Activated naive CD4-positive, alpha-beta T cell treated with anti-CD3 and anti-CD28 coated beads for 36 hours (primary cell): ENCODE results near the gene STEAP1B. TPM values are rescaled to one million over a fixed set of nuclear protein-coding genes. Genes with fewer than 3 reads are reported as not detected.
"Not testable (repeated sequence)": the region's sequence is repeated elsewhere in the genome, so short reads cannot be mapped to it uniquely, and the experiment has no call there.

ENCODE experiments used
- CTCF ChIA-PET: fragments of 350-600 bp; sonication (Branson Sonifier 250); formaldehyde crosslinking; loops from one replicate; lab custom pipeline; 2021; ENCODE audit warnings: antibody characterized with exemption; lab: Charles Lee
- DNase-seq: peaks from one replicate; pipeline ENCODE4 v3.0.0-alpha.2; 2020
- H3K27ac Mint-ChIP-seq: one replicate; pipeline ENCODE4 v1.8.0; 2021; ENCODE audit warnings: mild to moderate bottlenecking, mixed read lengths
- H3K27me3 Mint-ChIP-seq: one replicate; pipeline ENCODE4 v1.8.0; 2021; ENCODE audit warnings: low read depth, mixed read lengths
- H3K36me3 Mint-ChIP-seq: one replicate; pipeline ENCODE4 v1.8.0; 2021; ENCODE audit warnings: low read depth, mixed read lengths
- H3K4me1 Mint-ChIP-seq: one replicate; pipeline ENCODE4 v1.8.0; 2021; ENCODE audit warnings: low read depth, mixed read lengths
- H3K4me3 Mint-ChIP-seq: one replicate; pipeline ENCODE4 v1.8.0; 2021; ENCODE audit warnings: mild to moderate bottlenecking, moderate library complexity, mixed read lengths
- H3K9me3 Mint-ChIP-seq: one replicate; pipeline ENCODE4 v1.8.0; 2021; ENCODE audit warnings: mixed read lengths
- intact Hi-C: fragments of 100-400 bp; cut with micrococcal nuclease; formaldehyde crosslinking; loops from one replicate; pipeline ENCODE4 v1.15.1; 2023
- total RNA-seq, 2 experiments: library from RNA; stranded (reverse); gene quantifications; one replicate each; pipeline ENCODE4 v1.2.3, GENCODE V29; 2021

Gene STEAP1B
- total RNA-seq, 2 experiments from 2014 or later: 0.19 TPM; not detected in 1

DNA sequence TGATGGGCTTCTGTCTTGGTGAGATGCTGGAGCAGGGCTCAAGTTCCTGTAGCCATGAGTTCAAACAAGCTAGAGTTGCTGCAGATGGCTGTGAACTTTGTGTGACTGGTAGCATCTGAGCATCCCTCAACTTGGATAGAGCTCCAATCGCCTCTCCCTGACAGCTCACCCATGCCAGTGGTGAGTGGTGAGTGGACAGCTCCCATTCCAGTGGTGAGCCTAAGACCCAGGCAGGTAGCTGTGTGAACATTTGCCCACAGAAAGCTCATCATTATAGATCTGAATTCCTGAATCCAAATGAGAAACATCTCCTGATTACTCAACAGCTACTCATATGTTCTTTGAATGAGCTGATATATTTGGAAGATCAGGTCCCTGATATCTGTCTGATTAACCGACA is 25.3 kb downstream of the STEAP1B start:
- no peak for DNase-seq
- intact Hi-C loops: no loop called here
- Mint-ChIP-seq H3K27ac (no peak overlapping the region), H3K9me3 (no peaks in the 10 kb centered on the region), H3K4me3 (no peak overlapping the region), H3K4me1 (no peaks in the 10 kb centered on the region), H3K27me3 (no peaks in the 10 kb centered on the region), H3K36me3 (no peaks in the 10 kb centered on the region)
- CTCF ChIA-PET: interaction anchor here (1.5 kb wide), 1 partner anchor 365 kb away, joined by 4 read pairs; no protein-coding TSS in a partner anchor

DNA sequence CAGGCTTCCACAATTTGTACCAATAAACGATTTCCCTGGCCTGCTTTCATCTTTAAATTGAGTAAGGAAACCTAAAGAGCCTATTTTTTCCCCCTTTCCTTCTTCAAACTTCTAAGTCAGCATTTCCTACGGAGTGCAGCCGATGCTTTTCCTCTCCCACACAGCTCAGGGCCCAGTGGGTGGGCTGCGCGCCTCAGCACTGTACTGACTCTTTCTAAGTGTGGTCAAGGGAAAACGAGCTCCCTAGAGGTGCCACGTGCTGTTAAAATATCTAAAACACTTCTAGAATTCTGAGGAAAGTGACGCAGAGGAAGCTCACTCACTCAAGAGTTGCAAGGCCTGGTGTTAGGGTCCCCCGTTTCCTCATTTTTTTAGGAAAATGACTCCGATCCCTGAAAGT is 29.0 kb downstream of the STEAP1B start:
- Mint-ChIP-seq H3K9me3 (peaks cover 1% of the 10 kb centered on the region), H3K4me1 (no peaks in the 10 kb centered on the region), H3K4me3 (no peak overlapping the region), H3K27me3 (no peaks in the 10 kb centered on the region), H3K27ac (no peak overlapping the region), H3K36me3 (no peaks in the 10 kb centered on the region)
- intact Hi-C loops: no loop called here
- CTCF ChIA-PET: no interaction called here
- DNase-seq: no peak

DNA sequence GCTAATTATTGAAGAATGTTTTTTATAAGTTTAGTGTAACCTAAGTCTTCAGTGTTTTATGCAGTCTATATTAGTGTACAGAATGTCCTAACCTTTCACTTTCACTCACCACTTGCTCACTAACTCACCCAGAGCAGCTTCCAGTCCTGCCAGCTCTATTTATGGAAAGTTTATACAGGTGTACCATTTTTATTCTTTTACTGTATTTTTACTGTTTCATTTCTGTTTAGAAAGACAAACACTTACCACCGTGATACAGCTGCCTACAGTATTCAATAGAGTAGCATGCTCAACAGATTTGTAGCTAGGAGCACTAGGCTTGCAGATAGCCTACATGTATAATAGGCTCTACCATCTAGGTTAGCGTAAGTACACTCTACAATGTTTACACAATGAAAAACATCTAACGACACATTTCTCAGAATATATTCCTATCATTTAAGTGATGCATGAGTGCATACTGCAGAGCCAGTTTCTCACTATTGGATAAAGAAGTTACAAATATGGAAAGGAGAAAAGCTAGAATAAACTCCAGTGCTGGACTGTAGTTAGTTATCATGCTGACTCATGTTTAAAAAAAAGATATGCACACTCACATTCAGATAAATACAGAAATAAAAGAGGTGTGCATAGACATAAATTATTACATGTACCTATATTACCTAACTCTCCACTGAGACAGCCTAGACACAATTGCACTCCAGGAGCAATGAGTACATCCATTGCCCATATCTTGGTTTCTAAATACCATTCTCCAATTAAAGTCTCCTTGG is 30.4 kb downstream of the STEAP1B start:
- Mint-ChIP-seq H3K4me1 (no peaks in the 10 kb centered on the region), H3K4me3 (no peak overlapping the region), H3K36me3 (no peaks in the 10 kb centered on the region), H3K9me3 (peaks cover 2% of the 10 kb centered on the region), H3K27me3 (no peaks in the 10 kb centered on the region), H3K27ac (no peak overlapping the region)
- DNase-seq: no peak
- intact Hi-C loops: no loop called here
- CTCF ChIA-PET: interaction anchor here (1.3 kb wide), 1 partner anchor 11 kb away, joined by 4 read pairs; no protein-coding TSS in a partner anchor

DNA sequence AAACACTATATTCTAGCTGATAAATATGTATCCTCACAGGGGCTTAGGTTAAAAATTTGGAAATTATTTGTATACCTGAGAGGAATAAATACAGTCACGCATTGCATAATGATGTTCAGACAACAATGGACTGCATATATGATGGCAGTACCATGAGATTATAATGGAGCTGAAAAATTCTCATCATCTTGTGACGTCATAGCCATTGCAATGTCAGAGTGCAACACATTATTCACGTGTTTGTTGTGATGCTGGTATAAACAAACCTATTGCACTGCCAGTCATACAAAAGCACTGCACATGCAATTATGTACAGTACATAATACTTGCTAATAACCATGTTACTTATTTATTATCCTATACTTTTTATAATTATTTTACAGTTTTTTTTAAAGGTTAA is 31.4 kb downstream of the STEAP1B start:
- Mint-ChIP-seq H3K4me3 (no peak overlapping the region), H3K4me1 (no peaks in the 10 kb centered on the region), H3K27ac (no peak overlapping the region), H3K36me3 (no peaks in the 10 kb centered on the region), H3K9me3 (peaks cover 2% of the 10 kb centered on the region), H3K27me3 (no peaks in the 10 kb centered on the region)
- CTCF ChIA-PET: interaction anchor here (1.3 kb wide), 1 partner anchor 10 kb away, joined by 4 read pairs; no protein-coding TSS in a partner anchor
- intact Hi-C loops: no loop called here
- DNase-seq: no peak

DNA sequence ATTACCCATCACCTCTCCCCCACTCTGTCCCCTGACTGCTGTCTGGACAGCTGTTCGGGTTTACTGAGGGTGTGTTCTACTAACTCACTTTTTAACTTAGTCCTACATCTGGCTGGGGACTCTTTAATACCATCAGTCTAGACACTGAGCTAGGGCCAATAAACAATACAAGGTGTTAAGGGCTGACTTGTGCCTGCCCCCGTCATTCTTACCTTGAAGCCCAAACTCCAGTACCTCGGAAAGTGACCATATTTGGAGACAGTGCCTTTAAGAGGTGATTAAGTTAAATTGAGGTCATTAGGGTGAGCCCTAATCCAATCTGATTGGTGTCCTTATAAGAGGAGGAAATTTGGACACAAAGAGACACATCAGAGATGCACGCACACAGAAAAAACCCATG is 35.7 kb downstream of the STEAP1B start:
- DNase-seq: no peak
- Mint-ChIP-seq H3K4me1 (no peaks in the 10 kb centered on the region), H3K4me3 (no peak overlapping the region), H3K9me3 (peaks cover 2% of the 10 kb centered on the region), H3K36me3 (no peaks in the 10 kb centered on the region), H3K27me3 (peaks cover 2% of the 10 kb centered on the region), H3K27ac (no peak overlapping the region)
- intact Hi-C loops: no loop called here
- CTCF ChIA-PET: no interaction called here

DNA sequence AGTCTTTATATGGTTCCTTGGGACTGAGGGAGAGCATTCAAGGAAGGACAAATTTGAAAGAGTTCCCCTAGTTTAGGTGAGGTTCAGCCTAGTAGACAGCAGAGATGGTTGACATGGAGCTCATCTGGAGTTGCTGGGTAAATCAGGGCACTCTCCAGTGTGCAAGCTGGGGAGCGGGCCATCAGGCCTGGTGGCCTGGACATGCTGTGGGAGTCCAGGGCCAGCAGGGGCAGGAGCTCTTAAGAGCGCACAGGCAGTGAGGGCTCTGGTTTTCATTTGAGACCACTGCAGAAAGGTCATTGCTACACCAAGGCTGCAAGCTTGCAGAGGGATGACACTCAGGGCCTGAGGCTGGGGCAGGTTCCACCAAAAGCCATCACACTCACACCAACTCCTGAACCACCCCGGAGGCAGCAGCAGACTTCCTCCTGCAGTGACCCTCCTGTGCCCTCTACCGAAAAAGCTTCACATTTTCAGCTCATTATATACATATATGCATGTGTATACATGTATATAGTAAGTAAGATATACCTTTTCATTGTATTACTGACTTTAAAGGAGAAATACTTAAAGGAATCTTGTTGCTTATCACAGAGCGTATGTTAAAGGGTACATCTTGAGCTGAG is 39.5 kb downstream of the STEAP1B start:
- CTCF ChIA-PET: interaction anchor here (1.6 kb wide), 1 partner anchor 8 kb away, joined by 6 read pairs; no protein-coding TSS in a partner anchor
- H3K9me3 Mint-ChIP-seq: no peaks in the 10 kb centered on the region
- no peak for DNase-seq
- H3K4me3 Mint-ChIP-seq: no peak overlapping the region
- intact Hi-C loops: no loop called here
- no peaks in the 10 kb centered on the region for H3K4me1 Mint-ChIP-seq
- no peaks in the 10 kb centered on the region for H3K36me3 Mint-ChIP-seq
- H3K27ac Mint-ChIP-seq: no peak overlapping the region
- H3K27me3 Mint-ChIP-seq: peaks cover 4% of the 10 kb centered on the region

DNA sequence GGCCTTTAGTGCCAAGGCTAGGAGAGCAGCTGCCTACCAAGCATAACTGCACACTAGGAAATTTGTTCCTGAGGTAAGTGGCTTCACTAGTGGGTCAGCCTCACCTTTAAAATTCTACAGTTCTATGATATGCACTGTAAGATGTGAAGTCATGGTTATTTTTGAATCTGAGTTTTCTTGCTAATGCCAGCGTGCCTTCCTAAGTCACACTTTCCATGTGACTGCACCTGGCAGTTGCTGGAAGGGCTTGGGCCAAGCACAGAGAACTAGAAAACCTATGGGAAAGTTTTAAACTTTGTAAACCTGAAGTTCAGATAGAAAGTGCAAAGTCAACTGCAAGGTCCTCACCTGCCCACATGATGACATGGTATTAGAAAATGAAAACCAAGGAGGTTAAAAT is 42.5 kb downstream of the STEAP1B start:
- H3K27me3 Mint-ChIP-seq: peaks cover 18% of the 10 kb centered on the region
- CTCF ChIA-PET: no interaction called here
- H3K4me1 Mint-ChIP-seq: peaks cover 5% of the 10 kb centered on the region
- no peaks in the 10 kb centered on the region for H3K36me3 Mint-ChIP-seq
- DNase-seq: no peak
- H3K4me3 Mint-ChIP-seq: no peak overlapping the region
- intact Hi-C loops: no loop called here
- no peak overlapping the region for H3K27ac Mint-ChIP-seq
- no peaks in the 10 kb centered on the region for H3K9me3 Mint-ChIP-seq

DNA sequence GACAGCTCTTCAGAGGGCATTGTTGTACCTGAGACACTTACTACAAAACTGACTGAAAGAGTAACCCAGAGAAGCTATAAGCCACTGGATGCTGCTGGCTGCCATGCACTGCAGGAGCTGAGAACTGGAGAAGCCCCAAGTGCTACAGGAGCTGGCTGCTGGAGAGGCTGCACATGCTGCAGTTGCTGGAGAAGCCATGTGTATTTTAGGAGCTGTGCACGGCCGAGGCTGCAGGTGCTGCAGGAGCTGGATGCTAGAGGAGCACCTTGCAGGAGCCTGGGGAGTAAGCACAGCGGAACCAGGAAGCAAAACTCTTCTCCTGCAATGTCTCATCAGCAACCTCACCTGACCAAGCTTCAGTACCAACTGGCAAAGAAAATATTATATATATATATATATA is 45.5 kb downstream of the STEAP1B start:
- no peaks in the 10 kb centered on the region for H3K36me3 Mint-ChIP-seq
- peaks cover 5% of the 10 kb centered on the region for H3K4me1 Mint-ChIP-seq
- no peak overlapping the region for H3K4me3 Mint-ChIP-seq
- no peaks in the 10 kb centered on the region for H3K9me3 Mint-ChIP-seq
- DNase-seq: no peak
- peaks cover 30% of the 10 kb centered on the region for H3K27me3 Mint-ChIP-seq
- CTCF ChIA-PET: no interaction called here
- H3K27ac Mint-ChIP-seq: no peak overlapping the region
- intact Hi-C loops: no loop called here

DNA sequence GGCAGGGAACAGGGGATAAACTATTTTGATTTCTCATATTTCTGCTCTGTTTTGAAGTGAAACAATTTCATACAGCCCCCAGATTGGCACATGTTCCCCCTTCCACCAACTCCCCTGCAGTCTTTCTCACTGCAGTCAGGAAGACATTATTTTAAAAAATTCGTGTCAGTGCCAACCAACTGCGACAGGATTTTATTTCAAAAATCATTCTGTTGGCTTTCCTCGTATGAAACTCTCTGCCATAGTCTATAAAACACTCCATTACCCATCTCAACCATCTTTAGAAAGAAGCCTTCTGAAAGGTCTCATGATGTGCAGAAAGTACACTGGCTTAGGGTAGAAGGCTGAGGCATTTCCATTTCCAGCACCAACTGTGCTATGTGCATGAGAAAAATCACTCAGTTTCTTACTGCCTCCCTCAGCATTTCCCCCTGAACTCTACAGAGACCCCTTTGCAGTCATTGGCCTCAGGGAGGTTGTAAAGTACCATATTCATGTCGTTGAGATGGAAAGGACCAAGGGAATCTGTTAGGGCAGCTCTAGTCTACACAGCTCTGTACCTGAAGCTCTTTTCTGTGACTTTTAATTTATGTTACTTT is 46.9 kb downstream of the STEAP1B start:
- intact Hi-C loops: loop anchor here (1.0 to 2.0 kb wide), 2 partner anchors 48 to 343 kb away; partner anchors contain the start of gene STEAP1B
- peaks cover 30% of the 10 kb centered on the region for H3K27me3 Mint-ChIP-seq
- H3K4me1 Mint-ChIP-seq: peaks cover 5% of the 10 kb centered on the region
- no peak for DNase-seq
- H3K27ac Mint-ChIP-seq: no peak overlapping the region
- CTCF ChIA-PET: interaction anchor here (0.6 to 2.7 kb wide), 5 partner anchors 8 to 343 kb away, joined by 3 to 12 read pairs (median 3); no protein-coding TSS in a partner anchor
- H3K4me3 Mint-ChIP-seq: no peak overlapping the region
- H3K9me3 Mint-ChIP-seq: no peaks in the 10 kb centered on the region
- H3K36me3 Mint-ChIP-seq: no peaks in the 10 kb centered on the region

DNA sequence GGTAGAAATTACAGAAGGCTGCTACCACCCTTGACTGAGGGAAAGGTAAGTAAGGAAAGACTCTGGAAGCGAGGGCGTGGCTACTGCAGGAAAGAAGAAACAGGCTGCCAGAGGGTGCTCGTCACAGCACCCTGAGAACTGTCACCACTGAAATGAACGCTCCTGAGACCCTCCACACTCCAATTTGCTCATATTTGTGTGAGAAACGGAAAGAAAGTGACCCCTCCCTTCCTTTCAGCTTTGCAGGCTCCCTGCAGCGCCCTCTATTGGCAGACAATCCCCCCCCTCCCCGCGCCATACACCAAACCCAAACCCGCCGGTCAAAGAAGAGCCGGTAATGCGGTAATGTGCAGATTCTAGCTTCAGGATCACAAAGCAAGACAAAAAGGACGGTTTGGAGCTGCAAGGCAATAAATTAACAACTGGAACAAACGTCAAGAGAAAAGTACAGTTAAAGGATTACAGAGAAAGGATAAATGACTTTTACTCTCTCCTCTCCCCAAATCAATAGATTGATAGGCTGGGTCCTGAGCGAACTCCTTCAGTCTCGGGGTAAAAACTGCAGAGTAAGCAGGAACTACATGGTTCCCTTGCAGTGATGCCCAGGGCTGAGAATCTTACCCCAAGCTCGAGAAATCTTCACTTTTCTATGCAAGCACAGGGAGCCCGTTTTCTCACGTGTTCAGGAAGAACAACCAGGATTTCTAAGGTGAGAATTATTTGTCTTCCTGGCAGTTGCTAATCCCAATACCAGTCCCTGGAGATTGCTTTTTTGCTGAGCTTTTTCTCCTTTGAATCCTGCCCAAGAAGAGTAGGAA is 47.6 kb downstream of the STEAP1B start:
- no peak overlapping the region for H3K27ac Mint-ChIP-seq
- H3K4me3 Mint-ChIP-seq: no peak overlapping the region
- no peaks in the 10 kb centered on the region for H3K9me3 Mint-ChIP-seq
- CTCF ChIA-PET: interaction anchor here (0.6 to 2.7 kb wide), 8 partner anchors 8 to 569 kb away, joined by 3 to 12 read pairs (median 3); no protein-coding TSS in a partner anchor
- intact Hi-C loops: loop anchor here (1.0 to 2.0 kb wide), 2 partner anchors 48 to 342 kb away; partner anchors contain the start of gene STEAP1B
- H3K4me1 Mint-ChIP-seq: peaks cover 5% of the 10 kb centered on the region
- peaks cover 30% of the 10 kb centered on the region for H3K27me3 Mint-ChIP-seq
- H3K36me3 Mint-ChIP-seq: no peaks in the 10 kb centered on the region
- DNase-seq: peak; percentile 70

DNA sequence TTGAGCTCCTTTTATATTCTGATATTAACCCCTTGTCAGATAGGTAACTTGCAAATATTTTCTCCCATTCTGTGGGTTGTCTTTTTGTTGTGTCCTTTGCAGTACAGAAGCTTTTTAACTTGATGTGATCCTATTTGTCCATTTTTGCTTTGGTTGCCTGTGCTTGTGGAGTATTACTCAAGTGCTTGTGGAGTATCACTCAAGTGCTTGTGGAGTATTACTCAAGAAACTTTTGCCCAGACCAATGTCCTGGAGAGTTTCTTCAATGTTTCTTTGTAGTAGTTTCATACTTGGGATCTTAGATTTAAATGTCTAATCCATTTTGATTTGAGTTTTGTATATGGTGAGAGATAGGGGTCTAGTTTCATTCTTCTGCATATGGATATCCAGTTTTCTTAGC is 50.0 kb downstream of the STEAP1B start:
- intact Hi-C loops, H3K27ac Mint-ChIP-seq, CTCF ChIA-PET, H3K36me3 Mint-ChIP-seq, H3K4me3 Mint-ChIP-seq, H3K9me3 Mint-ChIP-seq, DNase-seq: not testable (repeated sequence)
- peaks cover 28% of the 10 kb centered on the region for H3K27me3 Mint-ChIP-seq
- H3K4me1 Mint-ChIP-seq: peaks cover 17% of the 10 kb centered on the region

DNA sequence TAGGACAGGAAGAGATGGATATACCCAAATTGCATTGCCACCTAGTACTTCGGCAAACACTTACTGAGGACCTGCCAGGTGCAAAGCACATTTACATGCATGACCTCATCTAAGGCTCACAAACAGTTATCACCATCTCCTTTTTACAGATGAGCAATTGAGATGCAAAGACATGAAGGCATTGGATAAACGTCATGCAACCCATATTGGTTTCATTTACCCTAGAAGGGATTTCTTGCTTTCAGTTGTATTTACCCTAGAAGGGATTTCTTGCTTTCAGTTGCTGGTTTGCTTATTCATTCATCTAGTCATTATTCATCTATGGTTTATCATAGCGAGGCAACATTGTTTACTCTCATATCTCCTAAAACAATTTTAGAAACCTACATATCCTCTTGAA is 52.2 kb downstream of the STEAP1B start:
- no peak for DNase-seq
- H3K36me3 Mint-ChIP-seq: no peaks in the 10 kb centered on the region
- CTCF ChIA-PET: no interaction called here

More for the DNA sequence above, 52.2 kb downstream of the STEAP1B start:
- peaks cover 21% of the 10 kb centered on the region for H3K27me3 Mint-ChIP-seq
- intact Hi-C loops: loop anchor here (2.0 to 5.0 kb wide), 3 partner anchors 215 to 1145 kb away; no protein-coding TSS in a partner anchor
- H3K9me3 Mint-ChIP-seq: no peaks in the 10 kb centered on the region
- H3K27ac Mint-ChIP-seq: no peak overlapping the region
- H3K4me3 Mint-ChIP-seq: no peak overlapping the region
- H3K4me1 Mint-ChIP-seq: peaks cover 20% of the 10 kb centered on the region
